HepG2 (cell line): ENCODE data around the gene DAPP1. TPM values are rescaled to one million over a fixed set of nuclear protein-coding genes. Genes with fewer than 3 reads are reported as not detected.

Experiments
- BRD4 ChIP-seq: sonication (generic); formaldehyde crosslinking; IDR thresholded peaks from 2 replicates; pipeline ENCODE4 v1.4.0; 2020; ENCODE audit warnings: missing genetic modification reagents
- ETV5 ChIP-seq: IDR thresholded peaks from 2 replicates; pipeline ENCODE4 v1.6.1; 2018; ENCODE audit warnings: missing biosample characterization, missing genetic modification reagents, inconsistent platforms, borderline replicate concordance
- FOXC1 ChIP-seq: sonication (generic); formaldehyde crosslinking; IDR thresholded peaks from 2 replicates; pipeline ENCODE4 v1.8.0; 2022; ENCODE audit warnings: mild to moderate bottlenecking, missing genetic modification reagents, borderline replicate concordance
- GTF3A ChIP-seq: sonication (generic); formaldehyde crosslinking; conservative IDR thresholded peaks from 2 replicates; pipeline ENCODE4 v1.4.0; 2020; ENCODE audit warnings: mild to moderate bottlenecking, missing genetic modification reagents
- HNF1A ChIP-seq, 2 experiments: sonication (generic) in 1 of 2; formaldehyde crosslinking in 1 of 2; IDR thresholded peaks; 2 replicates each; pipeline versions ENCODE4 v1.4.0 to v1.6.1; 2016 to 2020; ENCODE audit warnings: borderline replicate concordance in 1 of 2, low read depth in 1 of 2, mild to moderate bottlenecking in 1 of 2, missing genetic modification reagents in 1 of 2
- HNRNPLL ChIP-seq: fragments of 200-400 bp; formaldehyde crosslinking; IDR thresholded peaks from 2 replicates; pipeline ENCODE4 v1.6.1; 2017; ENCODE audit warnings: mild to moderate bottlenecking, low read depth, low read length; ENCODE audit not compliant: poor library complexity, severe bottlenecking
- KDM6A ChIP-seq: IDR thresholded peaks from 2 replicates; pipeline ENCODE4 v1.6.1; 2016; ENCODE audit warnings: low read depth
- NR2C2 ChIP-seq: sonication (generic); formaldehyde crosslinking; IDR thresholded peaks from 2 replicates; pipeline ENCODE4 v1.4.0; 2020; ENCODE audit warnings: missing genetic modification reagents, mild to moderate bottlenecking, moderate library complexity, borderline replicate concordance
- PAF1 ChIP-seq: IDR thresholded peaks from 2 replicates; pipeline ENCODE4 v1.6.1; 2016; ENCODE audit warnings: missing genetic modification reagents, missing compliant biosample characterization
- PHF20 ChIP-seq: sonication (generic); formaldehyde crosslinking; IDR thresholded peaks from 2 replicates; pipeline ENCODE4 v1.5.0; 2020; ENCODE audit warnings: mild to moderate bottlenecking, missing genetic modification reagents
- SRY ChIP-seq: sonication (generic); formaldehyde crosslinking; IDR thresholded peaks from 2 replicates; pipeline ENCODE4 v1.8.0; 2022; ENCODE audit warnings: mild to moderate bottlenecking, missing genetic modification reagents
- TEAD2 ChIP-seq: sonication (generic); formaldehyde crosslinking; IDR thresholded peaks from 2 replicates; pipeline ENCODE4 v1.9.0; 2021; ENCODE audit warnings: missing genetic modification reagents
- TRAFD1 ChIP-seq: sonication (generic); formaldehyde crosslinking; IDR thresholded peaks from 2 replicates; pipeline ENCODE4 v1.5.1; 2020; ENCODE audit warnings: missing genetic modification reagents, mild to moderate bottlenecking, borderline replicate concordance
- ZNF687 ChIP-seq: sonication (generic); formaldehyde crosslinking; IDR thresholded peaks from 2 replicates; pipeline ENCODE4 v1.5.1; 2020; ENCODE audit warnings: mild to moderate bottlenecking, missing genetic modification reagents, moderate library complexity
- polyA plus RNA-seq, 8 experiments: library from polyadenylated mRNA; depleted of rRNA in 3 of 8; stranded (reverse) in 7 of 8; unstranded in 1 of 8; fragments of >200 nt; fragmentation: Illumina TruSeq in 4 of 8; extraction: Trizol in 4 of 8; gene quantifications; 2 replicates each; pipeline versions ENCODE4 v1.2.1 to v1.2.3, GENCODE V29; 2011 to 2016; ENCODE audit warnings: low read depth in 4 of 8, missing spikeins in 1 of 8, mixed read lengths in 1 of 8; ENCODE audit not compliant: insufficient read depth in 1 of 8
- total RNA-seq, 5 experiments: library from RNA; depleted of rRNA; stranded (reverse); fragments of >200 nt; fragmentation: Illumina TruSeq; extraction: Trizol; gene quantifications; 2 replicates each; pipeline ENCODE4 v1.2.3, GENCODE V29; 2016; ENCODE audit warnings: low read depth in 1 of 5

The DAPP1 gene
- total and polyA plus RNA-seq, 2 of the 13 experiments (the other 11 are each of a cell fraction or from before 2014, with no cell fraction given) = not detected

- TF ChIP-seq ZNF687 = peak; percentile 61
- peak; percentile 98 for TF ChIP-seq PHF20 (CRISPR knock-in tag)
- no peak for TF ChIP-seq KDM6A (CRISPR knock-in tag)
- no peak for TF ChIP-seq GTF3A (CRISPR knock-in tag)
- TF ChIP-seq ETV5 (CRISPR knock-in tag) = peak; percentile 69
- TF ChIP-seq HNRNPLL = peak; percentile 96
- TF ChIP-seq BRD4 (CRISPR knock-in tag) = no peak
- no peak for TF ChIP-seq TEAD2 (CRISPR knock-in tag)
- no peak for TF ChIP-seq TRAFD1 (CRISPR knock-in tag)
- TF ChIP-seq NR2C2 (CRISPR knock-in tag) = peak; percentile 98
- TF ChIP-seq HNF1A (IDR thresholded peaks at IDR 0.05; ENCODE audit: low read depth) = no peak
- no peak for TF ChIP-seq HNF1A (CRISPR knock-in tag; IDR thresholded peaks at IDR 0.05; ENCODE audit: borderline replicate concordance)
- TF ChIP-seq SRY (CRISPR knock-in tag) = 0 out of 2 replicates have a peak, but pooled peaks have one; percentile 68
- no peak for TF ChIP-seq FOXC1 (CRISPR knock-in tag)
- no peak for TF ChIP-seq PAF1 (CRISPR knock-in tag)
These were observed 77.8 kb downstream of the DAPP1 start, which contains the start of gene LAMTOR3 (continued) for GRCh38 chr4:99894161-99894997.
